HepG2 (cell line): Measurements from ENCODE around the gene TTPAL. TPM values are rescaled to one million over a fixed set of nuclear protein-coding genes. Genes with fewer than 3 reads are reported as not detected.
A peak's percentile ranks its signal among the peaks of the same experiment; 100 is the strongest.

ENCODE experiments used
- EP300 ChIP-seq, 3 experiments: sonication (generic) in 1 of 3; formaldehyde crosslinking in 1 of 3; IDR thresholded peaks; 2 replicates each; pipeline versions ENCODE4 v1.5.1 to v1.6.1; 2011 to 2020; ENCODE audit warnings: low read depth in 2 of 3, low read length in 2 of 3, borderline replicate concordance in 1 of 3, improper control_type of control experiment in 1 of 3, mild to moderate bottlenecking in 1 of 3, missing genetic modification reagents in 1 of 3, moderate library complexity in 1 of 3
- GATAD2A ChIP-seq: IDR thresholded peaks from 2 replicates; pipeline ENCODE4 v1.6.1; 2016
- IKZF4 ChIP-seq: sonication (generic); formaldehyde crosslinking; IDR thresholded peaks from 2 replicates; pipeline ENCODE4 v1.5.1; 2020; ENCODE audit warnings: borderline replicate concordance, mild to moderate bottlenecking, low read depth, missing genetic modification reagents; ENCODE audit errors: not compliant biosample characterization
- KAT2B ChIP-seq: fragments of 150-350 bp; IDR thresholded peaks from 2 replicates; pipeline ENCODE4 v1.6.1; 2014; ENCODE audit warnings: low read depth, low read length, borderline replicate concordance
- KAT7 ChIP-seq: IDR thresholded peaks from 2 replicates; pipeline ENCODE4 v1.6.1; 2018; ENCODE audit warnings: borderline replicate concordance, missing compliant biosample characterization
- MED1 ChIP-seq: sonication (generic); formaldehyde crosslinking; IDR thresholded peaks from 2 replicates; pipeline ENCODE4 v1.4.0; 2020; ENCODE audit warnings: missing genetic modification reagents
- NFIC ChIP-seq: IDR thresholded peaks from 2 replicates; pipeline ENCODE4 v1.6.1; 2012; ENCODE audit warnings: mild to moderate bottlenecking, low read length, inconsistent platforms
- TBP ChIP-seq: sonication (generic); formaldehyde crosslinking; IDR thresholded peaks from 2 replicates; pipeline ENCODE4 v1.5.0; 2020; ENCODE audit warnings: missing genetic modification reagents
- ZFP91 ChIP-seq: sonication (generic); formaldehyde crosslinking; IDR thresholded peaks from 2 replicates; pipeline ENCODE4 v1.9.0; 2022; ENCODE audit warnings: missing genetic modification reagents, mild to moderate bottlenecking, borderline replicate concordance
- ZMYM3 ChIP-seq: sonication (generic); formaldehyde crosslinking; IDR thresholded peaks from 2 replicates; pipeline ENCODE4 v1.5.1; 2020; ENCODE audit warnings: mild to moderate bottlenecking, missing genetic modification reagents
- ZNF20 ChIP-seq: sonication (generic); formaldehyde crosslinking; IDR thresholded peaks from 2 replicates; pipeline ENCODE4 v1.4.0; 2020; ENCODE audit warnings: mild to moderate bottlenecking, moderate library complexity, missing genetic modification reagents
- ZNF331 ChIP-seq: sonication (generic); formaldehyde crosslinking; IDR thresholded peaks from 2 replicates; pipeline ENCODE4 v1.4.0; 2020; ENCODE audit warnings: missing genetic modification reagents
- ZNF558 ChIP-seq: sonication (generic); formaldehyde crosslinking; IDR thresholded peaks from 2 replicates; pipeline ENCODE4 v1.9.0; 2022; ENCODE audit warnings: mild to moderate bottlenecking, missing genetic modification reagents, borderline replicate concordance
- ZNF572 ChIP-seq: sonication (generic); formaldehyde crosslinking; IDR thresholded peaks from 2 replicates; pipeline ENCODE4 v1.5.1; 2020; ENCODE audit warnings: mild to moderate bottlenecking, missing genetic modification reagents
- ZNF607 ChIP-seq: sonication (generic); formaldehyde crosslinking; IDR thresholded peaks from 2 replicates; pipeline ENCODE4 v1.5.1; 2020; ENCODE audit warnings: missing genetic modification reagents, mild to moderate bottlenecking, borderline replicate concordance
- ZNF883 ChIP-seq: sonication (generic); formaldehyde crosslinking; IDR thresholded peaks from 2 replicates; pipeline ENCODE4 v1.5.1; 2020; ENCODE audit warnings: mild to moderate bottlenecking, missing genetic modification reagents; ENCODE audit errors: not compliant biosample characterization
- polyA plus RNA-seq, 8 experiments: library from polyadenylated mRNA; depleted of rRNA in 3 of 8; stranded (reverse) in 7 of 8; unstranded in 1 of 8; fragments of >200 nt; fragmentation: Illumina TruSeq in 4 of 8; extraction: Trizol in 4 of 8; gene quantifications; 2 replicates each; pipeline versions ENCODE4 v1.2.1 to v1.2.3, GENCODE V29; 2011 to 2016; ENCODE audit warnings: low read depth in 4 of 8, missing spikeins in 1 of 8, mixed read lengths in 1 of 8; ENCODE audit not compliant: insufficient read depth in 1 of 8
- total RNA-seq, 5 experiments: library from RNA; depleted of rRNA; stranded (reverse); fragments of >200 nt; fragmentation: Illumina TruSeq; extraction: Trizol; gene quantifications; 2 replicates each; pipeline ENCODE4 v1.2.3, GENCODE V29; 2016; ENCODE audit warnings: low read depth in 1 of 5
- TF ChIP-seq, protein P1 (sequence below): sonication (generic); formaldehyde crosslinking; IDR thresholded peaks from 2 replicates; pipeline ENCODE4 v1.5.1; 2020; ENCODE audit warnings: mild to moderate bottlenecking, missing genetic modification reagents, borderline replicate concordance
- TF ChIP-seq, protein P2 (sequence below): sonication (generic); formaldehyde crosslinking; IDR thresholded peaks from 2 replicates; pipeline ENCODE4 v1.8.0; 2022; ENCODE audit warnings: missing genetic modification reagents, mild to moderate bottlenecking, moderate library complexity, borderline replicate concordance
- TF ChIP-seq, protein P3 (sequence below): sonication (generic); formaldehyde crosslinking; IDR thresholded peaks from 2 replicates; pipeline ENCODE4 v1.8.1; 2023; ENCODE audit warnings: mild to moderate bottlenecking, missing genetic modification reagents
- TF ChIP-seq, protein P4 (sequence below): sonication (generic); formaldehyde crosslinking; IDR thresholded peaks from 2 replicates; pipeline ENCODE4 v1.8.1; 2023; ENCODE audit warnings: mild to moderate bottlenecking, missing genetic modification reagents

Gene TTPAL
- total and polyA plus RNA-seq, 2 of the 13 experiments (the other 11 are each of a cell fraction or from before 2014, with no cell fraction given): 4.3 to 18.8 TPM

GRCh38 chr20:44433751-44434538 is 41.7 kb upstream of the TTPAL start (continued):
- TF ChIP-seq, protein P1, sequence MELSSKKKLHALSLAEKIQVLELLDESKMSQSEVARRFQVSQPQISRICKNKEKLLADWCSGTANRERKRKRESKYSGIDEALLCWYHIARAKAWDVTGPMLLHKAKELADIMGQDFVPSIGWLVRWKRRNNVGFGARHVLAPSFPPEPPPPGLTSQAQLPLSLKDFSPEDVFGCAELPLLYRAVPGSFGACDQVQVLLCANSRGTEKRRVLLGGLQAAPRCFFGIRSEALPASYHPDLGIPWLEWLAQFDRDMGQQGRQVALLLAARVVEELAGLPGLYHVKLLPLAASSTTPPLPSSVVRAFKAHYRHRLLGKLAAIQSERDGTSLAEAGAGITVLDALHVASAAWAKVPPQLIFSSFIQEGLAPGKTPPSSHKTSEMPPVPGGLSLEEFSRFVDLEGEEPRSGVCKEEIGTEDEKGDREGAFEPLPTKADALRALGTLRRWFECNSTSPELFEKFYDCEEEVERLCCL (CRISPR knock-in tag): peak; percentile 25; the same call in 1 of the 2 replicates
- TF ChIP-seq, protein P2, sequence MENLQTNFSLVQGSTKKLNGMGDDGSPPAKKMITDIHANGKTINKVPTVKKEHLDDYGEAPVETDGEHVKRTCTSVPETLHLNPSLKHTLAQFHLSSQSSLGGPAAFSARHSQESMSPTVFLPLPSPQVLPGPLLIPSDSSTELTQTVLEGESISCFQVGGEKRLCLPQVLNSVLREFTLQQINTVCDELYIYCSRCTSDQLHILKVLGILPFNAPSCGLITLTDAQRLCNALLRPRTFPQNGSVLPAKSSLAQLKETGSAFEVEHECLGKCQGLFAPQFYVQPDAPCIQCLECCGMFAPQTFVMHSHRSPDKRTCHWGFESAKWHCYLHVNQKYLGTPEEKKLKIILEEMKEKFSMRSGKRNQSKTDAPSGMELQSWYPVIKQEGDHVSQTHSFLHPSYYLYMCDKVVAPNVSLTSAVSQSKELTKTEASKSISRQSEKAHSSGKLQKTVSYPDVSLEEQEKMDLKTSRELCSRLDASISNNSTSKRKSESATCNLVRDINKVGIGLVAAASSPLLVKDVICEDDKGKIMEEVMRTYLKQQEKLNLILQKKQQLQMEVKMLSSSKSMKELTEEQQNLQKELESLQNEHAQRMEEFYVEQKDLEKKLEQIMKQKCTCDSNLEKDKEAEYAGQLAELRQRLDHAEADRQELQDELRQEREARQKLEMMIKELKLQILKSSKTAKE (CRISPR knock-in tag): no peak
- TF ChIP-seq ZFP91 (CRISPR knock-in tag): peak; percentile 89
- no peak; the same call in 1 of the 2 replicates for TF ChIP-seq ZNF558 (CRISPR knock-in tag)
- TF ChIP-seq ZNF572: peak; percentile 95; the same call in 1 of the 2 replicates
- peak; percentile 60; the same call in 1 of the 2 replicates for TF ChIP-seq ZNF331 (CRISPR knock-in tag)
- no peak for TF ChIP-seq ZNF20 (CRISPR knock-in tag)
- no peak; the same call in 1 of the 2 replicates for TF ChIP-seq KAT7
- no peak for TF ChIP-seq ZNF883 (CRISPR knock-in tag)
- no peak for TF ChIP-seq KAT2B
- TF ChIP-seq MED1 (CRISPR knock-in tag): peak; percentile 59
- TF ChIP-seq TBP (CRISPR knock-in tag): no peak
- no peak for TF ChIP-seq NFIC
- no peak for TF ChIP-seq IKZF4 (CRISPR knock-in tag)
- TF ChIP-seq, protein P3, sequence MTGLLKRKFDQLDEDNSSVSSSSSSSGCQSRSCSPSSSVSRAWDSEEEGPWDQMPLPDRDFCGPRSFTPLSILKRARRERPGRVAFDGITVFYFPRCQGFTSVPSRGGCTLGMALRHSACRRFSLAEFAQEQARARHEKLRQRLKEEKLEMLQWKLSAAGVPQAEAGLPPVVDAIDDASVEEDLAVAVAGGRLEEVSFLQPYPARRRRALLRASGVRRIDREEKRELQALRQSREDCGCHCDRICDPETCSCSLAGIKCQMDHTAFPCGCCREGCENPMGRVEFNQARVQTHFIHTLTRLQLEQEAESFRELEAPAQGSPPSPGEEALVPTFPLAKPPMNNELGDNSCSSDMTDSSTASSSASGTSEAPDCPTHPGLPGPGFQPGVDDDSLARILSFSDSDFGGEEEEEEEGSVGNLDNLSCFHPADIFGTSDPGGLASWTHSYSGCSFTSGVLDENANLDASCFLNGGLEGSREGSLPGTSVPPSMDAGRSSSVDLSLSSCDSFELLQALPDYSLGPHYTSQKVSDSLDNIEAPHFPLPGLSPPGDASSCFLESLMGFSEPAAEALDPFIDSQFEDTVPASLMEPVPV (CRISPR knock-in tag): peak; percentile 16; the same call in 1 of the 2 replicates
- TF ChIP-seq, protein P4, sequence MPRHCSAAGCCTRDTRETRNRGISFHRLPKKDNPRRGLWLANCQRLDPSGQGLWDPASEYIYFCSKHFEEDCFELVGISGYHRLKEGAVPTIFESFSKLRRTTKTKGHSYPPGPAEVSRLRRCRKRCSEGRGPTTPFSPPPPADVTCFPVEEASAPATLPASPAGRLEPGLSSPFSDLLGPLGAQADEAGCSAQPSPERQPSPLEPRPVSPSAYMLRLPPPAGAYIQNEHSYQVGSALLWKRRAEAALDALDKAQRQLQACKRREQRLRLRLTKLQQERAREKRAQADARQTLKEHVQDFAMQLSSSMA: peak; percentile 77; the same call in 1 of the 2 replicates
- peak; percentile 62 for TF ChIP-seq ZNF607
- TF ChIP-seq GATAD2A (CRISPR knock-in tag): peak; percentile 69
- TF ChIP-seq EP300 (IDR thresholded peaks at IDR 0.05; ENCODE audit: low read depth in 2 of 2, low read length in 2 of 2): peak in 1 of 2 experiments; percentile 1; a peak in 1 of 4 replicates
- TF ChIP-seq EP300 (CRISPR knock-in tag; IDR thresholded peaks at IDR 0.05; ENCODE audit: borderline replicate concordance): no peak
- TF ChIP-seq ZMYM3: no peak; the same call in 1 of the 2 replicates
